NCI-H748 treated with DMSO at 0.1 percent for 48 hours (cell line): ENCODE data around the gene SLC13A3.

Source experiments
- DNase-seq: peaks from one replicate; lab custom pipeline; 2025; lab: John Stamatoyannopoulos, UW

SLC13A3 gene

GRCh38 chr20:46651091-46651962 is at the start of gene SLC13A3:
SLC13A3 (minus strand) TSS chr20:46651459; CDS start chr20:46651421, 38 bp downstream.
- DNase-seq, result no peak

- no peak for DNase-seq
These were observed 49.8 kb upstream of the SLC13A3 start for GRCh38 chr20:46701057-46701456.

GRCh38 chr20:46700481-46700880 is 49.2 kb upstream of the SLC13A3 start:
- no peak for DNase-seq

GRCh38 chr20:46699651-46700359 is 48.5 kb upstream of the SLC13A3 start:
- no peak for DNase-seq

GRCh38 chr20:46698788-46699187 is 47.5 kb upstream of the SLC13A3 start:
- DNase-seq, result no peak

- no peak for DNase-seq
These were observed 45.6 kb upstream of the SLC13A3 start for GRCh38 chr20:46696791-46697279.

GRCh38 chr20:46695892-46696291 is 44.6 kb upstream of the SLC13A3 start:
- DNase-seq, result no peak

GRCh38 chr20:46694484-46694883 is 43.2 kb upstream of the SLC13A3 start:
- no peak for DNase-seq

GRCh38 chr20:46691196-46691595 is 39.9 kb upstream of the SLC13A3 start:
- DNase-seq, result no peak

GRCh38 chr20:46690219-46691106 is 39.2 kb upstream of the SLC13A3 start:
- no peak for DNase-seq

- no peak for DNase-seq
These were observed 38.5 kb upstream of the SLC13A3 start for GRCh38 chr20:46689754-46690085.

- DNase-seq, result peak; percentile 60
These were observed 38.0 kb upstream of the SLC13A3 start, which contains the start of gene TP53RK for GRCh38 chr20:46689082-46689753. TP53RK (minus strand) TSS chr20:46689444; CDS start chr20:46689414, 30 bp downstream.

- DNase-seq, result no peak
These were observed 37.2 kb upstream of the SLC13A3 start for GRCh38 chr20:46688151-46689081.

- DNase-seq, result peak; percentile 64
These were observed 32.9 kb upstream of the SLC13A3 start for GRCh38 chr20:46683939-46684750.

GRCh38 chr20:46683668-46683938 is 32.3 kb upstream of the SLC13A3 start:
- DNase-seq, result no peak

GRCh38 chr20:46683011-46683667 is 31.9 kb upstream of the SLC13A3 start:
- DNase-seq, result no peak

GRCh38 chr20:46682063-46682821 is 31.0 kb upstream of the SLC13A3 start:
- DNase-seq, result no peak
